CD8-positive, alpha-beta memory T cell (primary cell): ENCODE measurements around the gene ACTR2. TPM values are rescaled to one million over a fixed set of nuclear protein-coding genes. Genes with fewer than 3 reads are reported as not detected.
"Not testable (repeated sequence)": the region's sequence is repeated elsewhere in the genome, so short reads cannot be mapped to it uniquely, and the experiment has no call there.

ENCODE experiments used
- CTCF ChIA-PET: fragments of 350-600 bp; sonication (Branson Sonifier 250); formaldehyde crosslinking; loops from one replicate; lab custom pipeline; 2021; ENCODE audit warnings: antibody characterized with exemption; lab: Charles Lee
- POLR2A ChIA-PET: fragments of 350-600 bp; sonication (Branson Sonifier 250); formaldehyde crosslinking; loops from one replicate; lab custom pipeline; 2021; ENCODE audit warnings: antibody characterized with exemption; lab: Charles Lee
- DNase-seq, 5 donors: peaks; one replicate each; pipeline versions ENCODE4 v3.0.0 to v3.0.0-alpha.2; 2020 to 2022; ENCODE audit warnings: mixed read lengths in 1 of 5
- H3K27ac ChIP-seq: one replicate; pipeline ENCODE4 v1.7.0; 2013; ENCODE audit warnings: low read depth, mild to moderate bottlenecking, low read length, moderate library complexity
- H3K27me3 ChIP-seq: 2 replicates; pipeline ENCODE4 v1.7.0; 2013; ENCODE audit warnings: low read length, mild to moderate bottlenecking; ENCODE audit not compliant: insufficient read depth, poor library complexity, severe bottlenecking
- H3K36me3 ChIP-seq: 2 replicates; pipeline ENCODE4 v1.7.0; 2013; ENCODE audit warnings: mild to moderate bottlenecking, low read length, moderate library complexity; ENCODE audit not compliant: insufficient read depth
- H3K4me1 ChIP-seq: 2 replicates; pipeline ENCODE4 v1.7.0; 2013; ENCODE audit warnings: mild to moderate bottlenecking, low read length, moderate library complexity; ENCODE audit not compliant: insufficient read depth
- H3K4me3 ChIP-seq: 2 replicates; pipeline ENCODE4 v1.7.0; 2013; ENCODE audit warnings: mild to moderate bottlenecking, low read length
- H3K9me3 ChIP-seq: 2 replicates; pipeline ENCODE4 v1.7.0; 2013; ENCODE audit warnings: mild to moderate bottlenecking, low read length
- H3K27ac Mint-ChIP-seq, 8 donors: one replicate each; pipeline ENCODE4 v1.8.0; 2020 to 2021; ENCODE audit warnings: mixed read lengths in 8 of 8, mild to moderate bottlenecking in 6 of 8, inconsistent platforms in 3 of 8, moderate library complexity in 3 of 8
- H3K27me3 Mint-ChIP-seq, 2 donors: one replicate each; pipeline ENCODE4 v1.8.0; 2020 to 2021; ENCODE audit warnings: mixed read lengths in 2 of 2, mild to moderate bottlenecking in 1 of 2, moderate library complexity in 1 of 2
- H3K36me3 Mint-ChIP-seq, 3 donors: one replicate each; pipeline ENCODE4 v1.8.0; 2020 to 2021; ENCODE audit warnings: mixed read lengths in 3 of 3, inconsistent platforms in 1 of 3, mild to moderate bottlenecking in 1 of 3
- H3K4me1 Mint-ChIP-seq, 3 donors: one replicate each; pipeline ENCODE4 v1.8.0; 2020 to 2021; ENCODE audit warnings: mixed read lengths in 3 of 3, inconsistent platforms in 1 of 3, mild to moderate bottlenecking in 1 of 3
- H3K4me3 Mint-ChIP-seq, 7 donors: one replicate each; pipeline ENCODE4 v1.8.0; 2020 to 2021; ENCODE audit warnings: mixed read lengths in 7 of 7, mild to moderate bottlenecking in 6 of 7, moderate library complexity in 4 of 7, inconsistent platforms in 2 of 7
- H3K9me3 Mint-ChIP-seq, 5 donors: one replicate each; pipeline ENCODE4 v1.8.0; 2020 to 2022; ENCODE audit warnings: mixed read lengths in 5 of 5, mild to moderate bottlenecking in 3 of 5, moderate library complexity in 2 of 5, inconsistent platforms in 1 of 5
- polyA plus RNA-seq: library from polyadenylated mRNA; unstranded; fragments of 300-500 nt; fragmentation: Illumina TruSeq; gene quantifications from one replicate; pipeline ENCODE4 v1.2.3, GENCODE V29; 2021
- total RNA-seq, 2 experiments: library from RNA; stranded (reverse); gene quantifications; one replicate each; pipeline ENCODE4 v1.2.3, GENCODE V29; 2021

The ACTR2 gene
- total and polyA plus RNA-seq, 3 experiments from 2014 or later: 294 to 306 (median 299) TPM

DNA sequence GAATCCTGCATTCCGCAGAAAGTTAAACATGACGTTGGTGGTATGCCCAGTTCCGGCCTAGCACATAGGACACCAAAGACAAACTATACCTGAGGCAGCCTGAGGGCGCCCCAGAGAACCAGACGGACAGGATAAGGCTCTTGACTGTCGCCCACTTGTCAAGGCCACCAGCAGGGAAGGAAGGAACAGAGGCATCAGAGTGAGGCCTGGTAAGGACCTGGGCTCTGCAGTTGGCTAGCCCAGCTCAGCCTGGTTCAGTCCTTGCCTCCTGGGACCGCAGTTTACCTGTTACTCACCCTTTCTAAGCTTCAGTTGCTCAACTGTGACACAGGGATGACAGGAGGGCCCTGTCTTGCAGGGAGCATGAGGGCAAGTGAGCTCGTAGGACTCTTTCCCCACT lies 82.1 kb downstream of the ACTR2 start:
- no peak overlapping the region for H3K4me3 Mint-ChIP-seq

DNA sequence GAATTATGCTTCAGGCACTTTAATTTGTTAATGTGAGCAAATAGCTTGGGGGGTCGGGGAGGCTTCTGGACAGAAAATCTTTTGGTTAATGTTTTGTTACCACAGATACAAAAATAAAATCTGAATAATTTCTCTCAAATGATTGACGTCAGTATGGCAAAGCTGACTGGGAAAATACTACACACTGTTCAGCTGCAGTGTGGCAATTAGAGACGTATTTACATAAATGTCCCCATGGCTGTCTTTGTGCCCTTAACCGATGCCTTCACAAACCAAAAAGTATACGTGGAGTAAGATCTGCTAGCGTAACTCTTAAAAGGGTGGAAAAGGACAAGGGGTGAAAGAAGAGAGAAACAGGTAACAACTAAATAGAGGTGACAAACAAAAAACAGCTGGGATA lies 83.4 kb downstream of the ACTR2 start:
- no peak overlapping the region for H3K27ac Mint-ChIP-seq
- H3K27me3 Mint-ChIP-seq: no peaks in the 10 kb centered on the region
- no peaks in the 10 kb centered on the region for H3K36me3 ChIP-seq
- ChIA-PET CTCF (interaction anchor here (1.1 kb wide), 1 partner anchor 10 kb away, joined by 4 read pairs; no protein-coding TSS in a partner anchor), POLR2A (no interaction called here)
- H3K4me1 Mint-ChIP-seq: no peaks in the 10 kb centered on the region
- no peaks in the 10 kb centered on the region for H3K27me3 ChIP-seq
- H3K4me3 ChIP-seq: no peak overlapping the region
- no peak overlapping the region for H3K27ac ChIP-seq
- H3K36me3 Mint-ChIP-seq: peaks cover 0 to 7% (median 7%) of the 10 kb centered on the region in 3 donors
- H3K4me1 ChIP-seq: no peaks in the 10 kb centered on the region
- H3K9me3 Mint-ChIP-seq: no peaks in the 10 kb centered on the region
- H3K9me3 ChIP-seq: no peaks in the 10 kb centered on the region
- DNase-seq: no peak
- H3K4me3 Mint-ChIP-seq: no peak overlapping the region

More for the DNA sequence above, 82.1 kb downstream of the ACTR2 start:
- Histone ChIP-seq H3K36me3 (no peaks in the 10 kb centered on the region), H3K9me3 (no peaks in the 10 kb centered on the region), H3K4me3 (no peak overlapping the region), H3K27me3 (no peaks in the 10 kb centered on the region), H3K27ac (no peak overlapping the region), H3K4me1 (no peaks in the 10 kb centered on the region)
- Mint-ChIP-seq H3K4me1 (no peaks in the 10 kb centered on the region), H3K27ac (no peak overlapping the region), H3K9me3 (no peaks in the 10 kb centered on the region), H3K27me3 (no peaks in the 10 kb centered on the region), H3K36me3 (peaks cover 0 to 7% (median 7%) of the 10 kb centered on the region in 3 donors)
- POLR2A ChIA-PET: interaction anchor here (0.7 kb wide), 1 partner anchor 34 kb away, joined by 3 read pairs; no protein-coding TSS in a partner anchor
- no peak for DNase-seq
- CTCF ChIA-PET: interaction anchor here (0.5 kb wide), 1 partner anchor 712 kb away, joined by 3 read pairs; no protein-coding TSS in a partner anchor

DNA sequence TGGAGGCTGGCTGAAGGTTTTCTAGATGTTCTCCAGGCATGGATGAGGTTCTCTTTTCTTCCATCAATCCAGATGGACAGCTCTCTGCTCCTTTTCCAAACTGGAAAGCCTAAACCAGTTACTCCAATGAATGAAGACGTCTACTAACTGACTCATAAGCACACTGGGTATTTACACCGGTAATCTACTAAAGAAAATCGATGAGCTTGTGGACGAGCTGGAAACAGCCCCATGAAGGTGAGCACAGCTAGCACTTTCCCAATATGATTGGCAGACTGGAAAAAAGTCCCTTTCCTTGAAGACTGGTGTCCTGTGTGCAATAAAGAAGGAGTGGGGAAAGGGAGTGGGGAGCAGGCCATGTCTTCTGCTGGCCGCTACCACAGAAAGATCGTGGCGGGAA lies 84.0 kb downstream of the ACTR2 start:
- H3K27me3 Mint-ChIP-seq: no peaks in the 10 kb centered on the region
- H3K36me3 Mint-ChIP-seq: peaks cover 0 to 7% (median 7%) of the 10 kb centered on the region in 3 donors
- Histone ChIP-seq H3K4me3 (no peak overlapping the region), H3K9me3 (no peaks in the 10 kb centered on the region), H3K27ac (no peak overlapping the region), H3K27me3 (no peaks in the 10 kb centered on the region), H3K36me3 (no peaks in the 10 kb centered on the region), H3K4me1 (no peaks in the 10 kb centered on the region)
- H3K9me3 Mint-ChIP-seq: no peaks in the 10 kb centered on the region
- H3K4me1 Mint-ChIP-seq: no peaks in the 10 kb centered on the region
- ChIA-PET CTCF (no interaction called here), POLR2A (no interaction called here)
- no peak for DNase-seq
- H3K4me3 Mint-ChIP-seq: no peak overlapping the region
- no peak overlapping the region for H3K27ac Mint-ChIP-seq

DNA sequence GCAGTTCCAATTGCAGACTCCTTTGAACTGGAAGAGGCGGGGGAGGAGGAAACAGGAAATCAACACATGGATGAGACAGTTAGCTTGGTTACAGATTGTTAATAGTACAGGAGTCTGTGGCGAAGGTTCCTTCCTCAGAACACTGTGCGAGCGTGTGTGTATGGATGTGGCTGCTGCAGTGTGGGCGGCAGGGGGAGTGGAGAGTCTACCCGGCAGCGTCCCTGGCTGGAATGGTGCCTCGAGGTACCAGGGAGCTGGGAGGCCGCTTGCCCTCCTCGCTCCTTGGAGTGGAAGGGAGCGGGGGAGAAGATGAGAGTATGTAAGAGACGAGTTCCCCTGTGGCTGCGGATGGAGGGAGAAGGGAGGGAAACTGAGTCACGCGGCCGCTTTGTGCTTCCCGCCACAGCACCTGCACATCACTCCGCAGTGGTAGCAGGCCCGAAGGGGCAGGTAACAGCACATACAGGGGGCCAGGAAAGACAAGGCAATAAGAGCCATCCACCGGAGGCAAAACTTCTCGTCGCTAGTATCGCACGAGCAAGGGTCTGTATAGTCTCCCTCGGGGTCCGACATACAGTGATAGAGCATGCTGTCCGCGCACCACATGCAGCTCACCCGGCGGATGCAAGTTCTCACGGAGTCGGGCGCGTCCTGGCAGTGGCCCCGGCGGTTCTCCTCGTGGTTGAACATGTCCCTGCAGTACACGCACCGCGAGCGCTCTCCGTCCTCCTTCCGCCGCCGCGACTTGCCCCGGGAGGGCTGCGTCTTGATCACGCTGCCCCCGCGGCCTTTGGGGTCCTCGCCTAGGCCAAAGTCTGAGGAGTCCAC lies 85.7 kb downstream of the ACTR2 start:
- Mint-ChIP-seq H3K9me3 (no peaks in the 10 kb centered on the region), H3K27ac (no peak overlapping the region), H3K36me3 (peaks cover 0 to 7% (median 7%) of the 10 kb centered on the region in 3 donors), H3K4me1 (no peaks in the 10 kb centered on the region), H3K27me3 (no peaks in the 10 kb centered on the region), H3K4me3 (no peak overlapping the region)
- Histone ChIP-seq H3K27me3 (no peaks in the 10 kb centered on the region), H3K9me3 (no peaks in the 10 kb centered on the region), H3K27ac (no peak overlapping the region), H3K4me3 (no peak overlapping the region), H3K4me1 (no peaks in the 10 kb centered on the region), H3K36me3 (no peaks in the 10 kb centered on the region)
- CTCF ChIA-PET: no interaction called here
- no peak for DNase-seq
- POLR2A ChIA-PET: no interaction called here

DNA sequence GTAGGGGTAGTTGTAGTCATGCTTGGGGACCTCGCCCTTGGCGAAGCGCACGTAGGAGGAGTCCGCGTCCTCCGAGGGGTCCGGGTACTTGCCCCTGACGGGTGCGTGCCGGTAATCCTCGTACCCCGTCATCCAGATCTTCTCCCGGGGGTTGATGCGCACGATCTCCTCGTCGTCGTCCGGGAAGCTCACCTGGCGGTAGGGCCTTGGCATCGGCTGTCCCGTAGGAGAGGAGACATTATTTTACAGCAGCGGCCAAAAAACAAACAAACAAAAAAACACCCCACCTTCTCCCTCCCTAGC lies 86.3 kb downstream of the ACTR2 start:
- POLR2A ChIA-PET: no interaction called here

DNA sequence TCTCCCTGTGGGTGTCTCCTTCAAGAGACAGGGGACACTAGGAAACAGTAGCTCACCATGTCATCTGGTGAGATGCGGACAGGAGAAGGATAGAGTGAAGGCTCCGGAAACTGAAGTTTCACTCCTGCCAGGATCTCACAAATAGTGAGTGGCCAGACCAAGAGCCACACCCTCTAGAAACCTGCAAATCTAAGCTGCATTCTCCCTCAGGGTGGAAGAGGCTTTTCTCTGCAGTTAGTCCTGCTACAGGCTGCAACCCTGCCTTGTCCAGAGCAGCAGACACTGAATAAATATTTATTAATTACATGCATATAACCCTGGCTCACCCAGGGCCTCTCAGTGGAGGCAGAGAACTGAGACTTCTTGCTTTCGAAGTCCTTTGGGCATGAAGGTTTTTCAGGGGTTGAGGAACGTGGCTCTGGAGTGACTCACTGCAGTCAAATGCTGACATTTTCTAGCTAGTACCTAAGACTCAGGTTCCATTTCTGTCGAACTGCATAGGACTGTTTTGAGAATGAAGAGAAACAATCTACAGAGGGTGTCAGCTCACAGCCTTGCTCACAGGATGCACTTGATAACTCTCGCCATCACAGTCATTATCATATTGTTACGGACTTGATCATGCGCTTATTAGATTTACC lies 87.3 kb downstream of the ACTR2 start:
- ChIA-PET POLR2A (no interaction called here), CTCF (no interaction called here)
- no peaks in the 10 kb centered on the region for H3K27me3 Mint-ChIP-seq
- peaks cover 0 to 7% (median 7%) of the 10 kb centered on the region in 3 donors for H3K36me3 Mint-ChIP-seq
- no peak overlapping the region for H3K4me3 Mint-ChIP-seq
- Histone ChIP-seq H3K27ac (no peak overlapping the region), H3K4me3 (no peak overlapping the region), H3K4me1 (no peaks in the 10 kb centered on the region), H3K9me3 (no peaks in the 10 kb centered on the region), H3K27me3 (no peaks in the 10 kb centered on the region), H3K36me3 (no peaks in the 10 kb centered on the region)
- DNase-seq: no peak
- H3K9me3 Mint-ChIP-seq: no peaks in the 10 kb centered on the region
- H3K27ac Mint-ChIP-seq: no peak overlapping the region
- peaks cover 2 to 5% (median 3%) of the 10 kb centered on the region in 3 donors for H3K4me1 Mint-ChIP-seq

More for the DNA sequence above, 86.3 kb downstream of the ACTR2 start:
- Mint-ChIP-seq H3K27ac (no peak overlapping the region), H3K36me3 (peaks cover 0 to 7% (median 7%) of the 10 kb centered on the region in 3 donors), H3K4me3 (no peak overlapping the region), H3K4me1 (no peaks in the 10 kb centered on the region), H3K27me3 (no peaks in the 10 kb centered on the region), H3K9me3 (no peaks in the 10 kb centered on the region)
- DNase-seq: no peak
- Histone ChIP-seq H3K4me1 (no peaks in the 10 kb centered on the region), H3K27ac (no peak overlapping the region), H3K27me3 (no peaks in the 10 kb centered on the region), H3K36me3 (no peaks in the 10 kb centered on the region), H3K4me3 (no peak overlapping the region), H3K9me3 (no peaks in the 10 kb centered on the region)
- CTCF ChIA-PET: no interaction called here

DNA sequence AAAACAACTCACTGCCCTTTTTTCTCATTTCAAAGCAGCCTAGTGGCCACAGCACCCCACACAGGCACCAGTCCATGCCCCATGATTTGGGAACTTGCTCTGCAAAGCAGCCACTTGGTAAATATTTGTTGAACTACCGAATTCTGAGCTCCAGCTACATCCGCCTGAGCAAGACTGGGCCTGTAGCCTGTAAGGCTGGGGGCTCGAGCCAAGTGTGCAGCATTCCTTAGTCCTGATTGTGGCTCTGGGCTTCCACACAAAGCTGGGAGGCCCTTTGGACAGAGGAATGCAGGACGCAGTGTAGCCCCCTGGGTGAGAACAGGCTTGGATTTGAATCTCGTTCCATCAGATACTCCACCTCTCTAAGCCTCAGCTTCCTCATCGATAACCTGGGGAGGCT lies 88.4 kb downstream of the ACTR2 start:
- Histone ChIP-seq H3K9me3 (no peaks in the 10 kb centered on the region), H3K36me3 (no peaks in the 10 kb centered on the region), H3K4me1 (no peaks in the 10 kb centered on the region), H3K27me3 (no peaks in the 10 kb centered on the region), H3K4me3 (no peak overlapping the region), H3K27ac (no peak overlapping the region)
- POLR2A ChIA-PET: no interaction called here
- Mint-ChIP-seq H3K4me3 (no peak overlapping the region), H3K27me3 (no peaks in the 10 kb centered on the region), H3K4me1 (peaks cover 12 to 14% (median 12%) of the 10 kb centered on the region in 3 donors), H3K27ac (no peak overlapping the region), H3K9me3 (no peaks in the 10 kb centered on the region), H3K36me3 (peaks cover 0 to 7% (median 7%) of the 10 kb centered on the region in 3 donors)
- CTCF ChIA-PET: no interaction called here
- DNase-seq: no peak

DNA sequence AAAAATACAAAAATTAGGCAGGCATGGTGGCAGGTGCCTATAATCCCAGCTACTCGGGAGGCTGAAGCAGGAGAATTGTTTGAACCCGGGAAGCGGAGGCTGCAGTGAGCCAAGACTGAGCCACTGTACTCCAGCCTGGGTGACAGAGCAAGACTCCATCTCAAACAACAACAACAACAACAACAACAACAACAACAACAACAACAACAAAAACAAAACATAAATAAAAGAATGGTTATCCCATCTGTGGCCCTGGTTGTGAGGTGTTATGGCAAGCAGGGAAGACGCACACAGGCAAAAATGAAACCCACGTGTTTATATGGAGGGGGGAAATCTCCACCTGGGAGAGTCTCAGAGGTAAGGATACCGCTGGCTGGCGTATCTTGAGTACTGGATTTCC lies 89.7 kb downstream of the ACTR2 start:
- Mint-ChIP-seq H3K27ac (peak overlapping the region in 1 of 8 donors; percentile 69), H3K4me1 (peaks cover 12 to 14% (median 12%) of the 10 kb centered on the region in 3 donors)
- DNase-seq, H3K27ac ChIP-seq, H3K4me3 Mint-ChIP-seq, H3K27me3 ChIP-seq, H3K27me3 Mint-ChIP-seq, H3K9me3 ChIP-seq, H3K36me3 ChIP-seq, H3K4me1 ChIP-seq, POLR2A ChIA-PET, H3K9me3 Mint-ChIP-seq, H3K4me3 ChIP-seq, H3K36me3 Mint-ChIP-seq, CTCF ChIA-PET: not testable (repeated sequence)
